ENCODE measurements around the gene ACAT1. TPM values are rescaled to one million over a fixed set of nuclear protein-coding genes. Genes with fewer than 3 reads are reported as not detected.

ACAT1 gene
- total and polyA plus RNA-seq, 2 of the 8 experiments (the other 6 are each of a cell fraction or from before 2014, with no cell fraction given) = 30.4 to 30.9 TPM

DNA sequence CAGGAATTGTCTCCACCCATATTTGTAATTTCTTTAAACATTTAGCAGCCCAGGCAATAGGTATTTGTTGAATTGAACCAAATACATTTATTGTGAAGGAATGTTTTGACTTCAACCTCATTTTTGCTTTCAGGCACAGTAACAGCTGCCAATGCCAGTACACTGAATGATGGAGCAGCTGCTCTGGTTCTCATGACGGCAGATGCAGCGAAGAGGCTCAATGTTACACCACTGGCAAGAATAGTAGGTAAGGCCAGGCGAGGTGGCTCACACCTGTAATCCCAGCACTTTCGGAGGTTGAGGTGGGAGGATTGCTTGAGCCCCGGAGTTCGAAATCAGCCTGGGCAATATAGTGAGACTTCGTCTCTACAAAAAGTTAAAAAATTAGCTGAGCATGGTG, 20.9 kb downstream of the ACAT1 start:
- CTCF ChIA-PET (ENCODE audit: partially characterized antibody) = interaction anchor here (0.9 to 14.3 kb wide), 2 partner anchors 22 to 95 kb away, joined by 3 to 90 read pairs; partner anchors contain the start of gene ACAT1

More for the DNA sequence above, 20.9 kb downstream of the ACAT1 start:
- Histone ChIP-seq H3K18ac (ENCODE audit: extremely low read depth, low read length) (no peak overlapping the region), H2BK12ac (ENCODE audit: low read depth, low read length) (no peak overlapping the region), H3K36me3 (ENCODE audit: control insufficient read depth in 2 of 4, insufficient read depth in 4 of 4, low read length in 3 of 4) (peaks cover 0 to 25% (median 6%) of the 10 kb centered on the region in 4 experiments; a peak in 5 of 8 replicates), H3K9ac (replicated peaks in 1 of 4; ENCODE audit: extremely low read depth in 1 of 4, low read depth in 3 of 4, low read length in 3 of 4) (no peak overlapping the region; a peak in 1 of 7 replicates), H3K4me1 (replicated peaks in 1 of 4; ENCODE audit: control insufficient read depth in 3 of 4, insufficient read depth in 4 of 4, low read length in 3 of 4) (no peaks in the 10 kb centered on the region), H3K27me3 (replicated peaks in 1 of 4; ENCODE audit: control insufficient read depth in 3 of 4, extremely low read depth in 1 of 4, insufficient read depth in 3 of 4, low read length in 3 of 4) (no peaks in the 10 kb centered on the region), H3K14ac (ENCODE audit: insufficient read length) (no peak overlapping the region), H4K5ac (ENCODE audit: insufficient read length, low read depth, low read length) (no peak overlapping the region), H2BK5ac (ENCODE audit: low read depth, low read length) (no peak overlapping the region), H2AFZ (ENCODE audit: low read length) (no peak overlapping the region), H3K56ac (replicated peaks; ENCODE audit: insufficient read length, low read depth, low read length) (no peak overlapping the region), H2BK15ac (ENCODE audit: low read length) (no peak overlapping the region), H3K79me1 (ENCODE audit: low read depth, low read length) (no peaks in the 10 kb centered on the region), H3K4me3 (ENCODE audit: extremely low read depth in 1 of 4, insufficient read depth in 2 of 4, low read depth in 3 of 4, low read length in 4 of 4) (no peak overlapping the region), H2AK5ac (ENCODE audit: low read depth, low read length) (no peak overlapping the region), H3K4ac (replicated peaks; ENCODE audit: insufficient read length, low read depth, low read length) (no peak overlapping the region), H4K20me1 (replicated peaks in 1 of 2; ENCODE audit: control insufficient read depth in 1 of 2, insufficient read depth in 2 of 2, low read length in 2 of 2) (no peaks in the 10 kb centered on the region), H4K8ac (ENCODE audit: extremely low read depth, insufficient read depth, low read length) (no peak overlapping the region; the same call in 1 of the 2 replicates), H4K91ac (replicated peaks; ENCODE audit: insufficient read length, low read length) (no peak overlapping the region), H3K4me2 (ENCODE audit: insufficient read depth in 1 of 2, low read depth in 2 of 2, low read length in 2 of 2) (no peak overlapping the region), H2BK20ac (ENCODE audit: low read length) (no peak overlapping the region), H3K9me3 (ENCODE audit: insufficient read depth in 2 of 2, low read depth in 1 of 2, low read length in 1 of 2) (no peaks in the 10 kb centered on the region), H3K27ac (ENCODE audit: low read depth, low read length) (no peak overlapping the region), H3K23me2 (ENCODE audit: low read depth, low read length) (no peaks in the 10 kb centered on the region), H2BK120ac (replicated peaks; ENCODE audit: low read depth, low read length) (no peak overlapping the region), H3K23ac (ENCODE audit: insufficient read length) (no peak overlapping the region), H3K79me2 (ENCODE audit: control insufficient read depth in 1 of 2, insufficient read depth in 2 of 2, low read length in 2 of 2) (no peaks in the 10 kb centered on the region)
- DNase-seq (ENCODE audit: low read depth in 1 of 2, low spot score in 2 of 2) = no peak
- WGBS, 2 experiments (ENCODE audit: extremely low coverage in 1 of 2, insufficient coverage in 1 of 2, insufficient read length in 1 of 2, insufficient replicate concordance in 2 of 2, low coverage in 1 of 2, low lambda C conversion rate in 2 of 2, missing lambda C conversion rate in 1 of 2) = 89% methylated on average over 7 of the region's 7 CpGs; no CpG with 5 or more reads in 1 of the 2 experiments
- TF ChIP-seq SP4 (IDR thresholded peaks at IDR 0.05; ENCODE audit: low read length) (no peak), RBBP5 (IDR thresholded peaks at IDR 0.05; ENCODE audit: borderline replicate concordance, low read depth, low read length) (no peak), SIN3A (conservative IDR thresholded peaks at IDR 0.05 in 1 of 2, IDR thresholded peaks at IDR 0.05 in 1 of 2; ENCODE audit: low read depth in 1 of 2, low read length in 2 of 2) (no peak), EP300 (IDR thresholded peaks at IDR 0.05; ENCODE audit: borderline replicate concordance in 1 of 2, low read depth in 2 of 2, low read length in 2 of 2) (no peak)
- FAIRE-seq = no peak
- POLR2A ChIA-PET (ENCODE audit: partially characterized antibody) = interaction anchor here (1.0 kb wide), 2 partner anchors 13 to 81 kb away, joined by 3 read pairs; partner anchors contain the start of gene ATM

All from H1 (cell line).